GM13977 (cell line): ENCODE data around the gene MACROD2.

Source experiments
- DNase-seq: peaks from one replicate; pipeline ENCODE4 v3.0.0; 2012; ENCODE audit warnings: low spot score
- in situ Hi-C: fragments of 300-500 bp; cut with MboI; formaldehyde crosslinking; loops from one replicate; pipeline ENCODE4 v1.12.0; 2022; ENCODE audit warnings: low sequenced_read_pairs, low pct_unique_long_range_greater_than_20kb, mixed read lengths, inconsistent platforms; ENCODE audit not compliant: unreplicated experiment
- TF ChIP-seq, protein P1 (sequence below): IDR thresholded peaks from 2 replicates; pipeline ENCODE4 v1.5.1; 2012; ENCODE audit warnings: mild to moderate bottlenecking, control low read depth; ENCODE audit not compliant: insufficient read depth; ENCODE audit errors: extremely low read depth, missing control alignments

Gene MACROD2

DNA sequence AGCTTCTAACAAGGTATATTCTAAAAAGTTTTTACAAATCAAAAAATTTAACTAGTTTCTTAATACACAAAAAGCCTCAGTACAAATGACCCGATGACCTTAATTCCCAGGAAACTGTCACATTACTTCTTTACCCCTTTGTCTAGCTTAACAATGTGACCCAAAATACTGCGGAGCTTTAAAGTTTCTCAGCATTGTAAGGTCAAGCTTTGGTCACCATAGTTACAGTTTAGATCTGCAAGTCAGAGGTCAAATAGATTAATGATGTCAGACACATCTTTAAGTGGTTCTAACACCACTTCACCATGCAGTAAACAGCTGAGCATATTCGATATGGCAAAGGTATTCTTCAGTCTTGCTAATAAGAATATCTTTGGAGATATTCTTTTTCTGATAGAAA, 378.9 kb downstream of the MACROD2 start:
- TF ChIP-seq, protein P1, sequence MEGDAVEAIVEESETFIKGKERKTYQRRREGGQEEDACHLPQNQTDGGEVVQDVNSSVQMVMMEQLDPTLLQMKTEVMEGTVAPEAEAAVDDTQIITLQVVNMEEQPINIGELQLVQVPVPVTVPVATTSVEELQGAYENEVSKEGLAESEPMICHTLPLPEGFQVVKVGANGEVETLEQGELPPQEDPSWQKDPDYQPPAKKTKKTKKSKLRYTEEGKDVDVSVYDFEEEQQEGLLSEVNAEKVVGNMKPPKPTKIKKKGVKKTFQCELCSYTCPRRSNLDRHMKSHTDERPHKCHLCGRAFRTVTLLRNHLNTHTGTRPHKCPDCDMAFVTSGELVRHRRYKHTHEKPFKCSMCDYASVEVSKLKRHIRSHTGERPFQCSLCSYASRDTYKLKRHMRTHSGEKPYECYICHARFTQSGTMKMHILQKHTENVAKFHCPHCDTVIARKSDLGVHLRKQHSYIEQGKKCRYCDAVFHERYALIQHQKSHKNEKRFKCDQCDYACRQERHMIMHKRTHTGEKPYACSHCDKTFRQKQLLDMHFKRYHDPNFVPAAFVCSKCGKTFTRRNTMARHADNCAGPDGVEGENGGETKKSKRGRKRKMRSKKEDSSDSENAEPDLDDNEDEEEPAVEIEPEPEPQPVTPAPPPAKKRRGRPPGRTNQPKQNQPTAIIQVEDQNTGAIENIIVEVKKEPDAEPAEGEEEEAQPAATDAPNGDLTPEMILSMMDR: no peak
- DNase-seq: no peak
- in situ Hi-C loops: no loop called here

DNA sequence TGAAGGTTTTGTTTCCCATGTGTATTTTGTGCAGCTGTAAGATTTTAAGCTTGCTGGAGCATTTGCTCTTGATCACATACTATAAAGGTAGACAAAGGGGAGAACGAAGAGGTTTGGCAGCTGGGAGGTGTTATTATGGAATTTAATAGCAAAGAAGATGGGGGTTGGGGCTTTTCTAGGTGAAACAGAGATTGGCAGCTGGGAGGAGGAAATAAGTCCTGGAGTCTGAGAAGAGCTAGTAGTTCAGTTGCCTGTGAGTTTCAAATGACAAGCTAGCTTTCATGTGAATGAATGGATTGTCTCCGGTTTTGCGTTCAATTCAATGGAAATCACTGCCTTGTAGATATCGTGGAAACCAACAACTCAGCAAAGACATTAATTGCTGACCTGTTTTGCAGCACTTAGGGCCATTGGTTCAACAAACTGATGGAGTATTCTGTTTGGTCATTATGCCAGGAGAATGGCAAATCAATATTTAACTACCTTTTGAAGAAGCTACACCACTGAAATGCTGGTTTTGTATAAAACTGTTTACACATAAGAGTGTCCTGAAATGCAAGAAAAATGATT, 380.2 kb downstream of the MACROD2 start:
- in situ Hi-C loops: no loop called here
- DNase-seq: no peak
- TF ChIP-seq, protein P1: no peak

DNA sequence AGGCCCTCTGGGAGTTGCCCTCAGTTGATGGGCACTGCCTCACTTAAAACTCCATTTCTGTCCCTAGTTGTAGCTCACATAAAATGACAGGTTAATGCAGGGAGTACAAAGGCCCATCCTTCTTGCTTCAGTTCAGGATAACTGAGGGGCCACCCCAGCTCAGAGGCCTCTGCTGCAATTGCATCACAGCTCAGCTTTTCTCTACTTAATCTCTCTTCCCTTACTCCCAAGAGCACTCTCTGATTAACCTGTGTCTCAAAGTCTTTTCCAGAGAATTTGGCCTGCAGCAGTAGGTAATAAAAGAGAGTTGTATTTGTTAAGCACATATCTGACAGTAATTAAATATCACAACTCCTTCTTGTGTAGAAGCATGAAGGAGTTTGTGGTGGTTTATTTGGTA, 383.0 kb downstream of the MACROD2 start:
- DNase-seq: no peak
- TF ChIP-seq, protein P1: no peak
- in situ Hi-C loops: no loop called here

DNA sequence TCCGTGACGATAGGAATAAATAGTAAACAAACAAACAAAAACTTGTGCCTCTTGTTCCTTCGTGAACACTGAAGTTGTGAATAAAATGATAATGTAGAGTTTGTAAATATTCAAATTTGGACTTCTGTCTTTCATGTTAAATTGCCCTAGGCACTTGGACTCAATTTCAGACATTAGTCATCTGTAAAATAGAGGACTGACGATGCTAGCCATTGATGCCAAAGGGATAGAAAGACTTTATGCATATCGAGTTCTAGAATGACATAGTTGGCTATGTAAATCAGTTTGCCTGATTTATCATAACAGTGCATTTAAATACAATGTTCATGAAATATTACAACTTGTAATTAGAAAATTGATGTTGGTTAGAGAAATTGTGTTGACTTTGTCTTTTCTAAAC, 388.0 kb downstream of the MACROD2 start:
- in situ Hi-C loops: no loop called here
- no peak for DNase-seq
- TF ChIP-seq, protein P1: no peak

DNA sequence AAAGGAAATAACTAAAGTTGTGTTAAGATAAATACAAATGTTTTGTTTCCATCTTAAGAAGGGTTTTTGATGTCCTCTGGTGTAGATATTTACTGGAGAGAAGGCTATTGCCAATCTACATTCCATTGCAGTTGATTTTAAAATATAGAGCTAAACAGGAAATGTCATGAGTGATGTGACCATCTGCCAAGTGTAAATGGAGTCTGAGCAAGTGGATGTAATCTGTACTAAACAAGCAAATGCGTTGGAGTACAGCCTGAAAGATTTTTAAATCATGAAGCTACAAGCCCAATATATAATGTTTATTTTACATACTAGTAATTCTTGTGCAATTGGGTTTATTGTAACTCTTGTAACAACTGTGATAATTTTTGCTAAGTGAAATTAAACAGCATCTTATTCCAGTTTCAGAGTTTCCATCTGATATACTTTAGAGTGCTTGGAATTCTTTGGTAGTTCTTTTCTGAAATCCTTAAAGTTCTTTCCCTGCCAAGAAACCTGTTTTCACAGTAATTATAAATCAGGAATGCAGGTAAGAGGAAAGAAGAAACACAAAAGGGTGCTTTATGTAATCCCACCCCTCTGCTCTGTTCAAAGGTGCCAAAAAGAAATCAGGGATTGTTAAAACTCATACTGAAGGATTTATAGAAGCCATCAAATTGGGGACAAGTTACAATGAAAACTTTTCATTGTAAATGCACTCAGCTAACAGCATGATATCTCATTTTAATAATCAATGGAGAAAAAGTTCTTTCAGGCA, 389.3 kb downstream of the MACROD2 start:
- no peak for DNase-seq

DNA sequence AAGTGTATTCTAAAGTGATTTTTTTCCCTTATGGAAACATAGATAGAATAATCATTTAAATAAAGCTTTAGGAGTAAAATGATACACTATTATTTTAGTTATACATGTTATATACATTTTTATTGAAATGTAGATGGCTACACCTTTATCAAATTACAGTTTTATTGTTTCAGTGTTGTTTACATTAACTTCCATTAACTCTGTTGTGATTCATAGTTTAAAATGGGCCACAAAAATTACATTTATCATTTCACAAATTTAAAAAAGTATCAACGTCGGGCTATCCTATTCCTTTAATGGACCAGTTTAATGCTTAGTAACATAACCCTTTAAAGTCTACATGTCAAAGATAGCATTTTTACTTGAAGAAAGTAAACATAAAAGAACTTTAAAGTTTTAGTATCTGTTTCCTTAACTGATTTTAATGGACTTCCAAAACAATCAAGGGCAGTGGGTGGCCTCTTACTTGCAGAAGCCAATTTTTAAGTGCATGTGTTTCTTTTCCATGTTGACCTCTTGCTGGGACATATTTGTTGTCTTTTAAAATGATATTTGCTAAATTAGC, 389.9 kb downstream of the MACROD2 start:
- TF ChIP-seq, protein P1: no peak
- in situ Hi-C loops: no loop called here
- no peak for DNase-seq

More for the DNA sequence above, 389.3 kb downstream of the MACROD2 start:
- in situ Hi-C loops: no loop called here
- TF ChIP-seq, protein P1: no peak
